NCI-H748 treated with DMSO at 0.1 percent for 48 hours (cell line): ENCODE measurements around the gene DRC7.
"Not testable (repeated sequence)": the region's sequence is repeated elsewhere in the genome, so short reads cannot be mapped to it uniquely, and the experiment has no call there.

Experiments
- DNase-seq: peaks from one replicate; lab custom pipeline; 2025; lab: John Stamatoyannopoulos, UW

DRC7 gene

GRCh38 chr16:57660715-57661463, 33.7 kb upstream of the DRC7 start:
- no peak for DNase-seq

GRCh38 chr16:57661510-57661909, 33.1 kb upstream of the DRC7 start:
- no peak for DNase-seq

DNA sequence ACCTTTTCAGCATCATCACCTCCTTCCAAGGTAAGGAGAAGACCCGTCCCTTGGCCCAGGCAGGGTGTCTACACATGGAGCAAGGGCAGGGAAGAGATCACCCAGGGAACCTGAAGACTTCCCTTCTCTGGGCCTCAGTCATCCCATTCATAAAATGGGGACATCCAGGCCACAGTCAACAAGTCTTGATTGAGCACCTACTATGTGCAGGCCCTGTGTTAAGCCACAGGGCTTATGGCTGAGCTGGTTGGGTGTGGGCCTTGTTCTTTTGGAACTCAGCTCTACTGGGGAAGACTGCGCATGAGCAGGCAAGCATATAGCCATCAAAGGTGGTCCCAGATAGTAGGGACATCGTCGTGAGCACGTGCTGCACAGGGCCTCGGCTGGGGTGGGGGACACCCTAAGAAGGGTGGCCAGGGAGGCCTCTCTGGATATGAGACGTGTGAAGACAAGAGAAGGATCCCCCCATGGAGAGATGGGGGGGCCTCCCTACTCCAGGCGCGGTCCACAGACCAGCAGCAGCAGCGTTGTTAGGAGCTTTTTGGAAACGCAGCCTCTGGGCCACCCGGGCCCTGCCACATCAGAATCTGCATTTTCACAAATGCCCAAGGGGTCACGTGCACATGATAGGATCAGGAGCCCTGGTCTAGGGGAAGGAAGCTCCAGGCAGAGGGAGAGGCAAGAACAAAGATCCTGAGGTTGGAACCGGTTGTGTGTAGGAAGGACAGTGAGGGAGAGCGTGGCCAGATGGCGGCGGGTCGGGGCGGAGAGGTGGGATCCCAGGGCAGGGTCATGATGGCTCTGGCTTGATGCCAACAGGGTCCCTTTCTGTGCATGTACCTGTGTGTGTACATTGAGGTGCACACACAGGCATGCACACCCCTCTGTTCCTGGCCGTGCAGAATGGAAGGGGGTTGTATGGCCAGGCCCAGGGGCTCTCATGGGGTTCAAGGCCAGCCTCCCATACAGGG, 32.4 kb upstream of the DRC7 start:
- DNase-seq, result no peak

- no peak for DNase-seq
These were observed 31.2 kb upstream of the DRC7 start for GRCh38 chr16:57663436-57663835.

DNA sequence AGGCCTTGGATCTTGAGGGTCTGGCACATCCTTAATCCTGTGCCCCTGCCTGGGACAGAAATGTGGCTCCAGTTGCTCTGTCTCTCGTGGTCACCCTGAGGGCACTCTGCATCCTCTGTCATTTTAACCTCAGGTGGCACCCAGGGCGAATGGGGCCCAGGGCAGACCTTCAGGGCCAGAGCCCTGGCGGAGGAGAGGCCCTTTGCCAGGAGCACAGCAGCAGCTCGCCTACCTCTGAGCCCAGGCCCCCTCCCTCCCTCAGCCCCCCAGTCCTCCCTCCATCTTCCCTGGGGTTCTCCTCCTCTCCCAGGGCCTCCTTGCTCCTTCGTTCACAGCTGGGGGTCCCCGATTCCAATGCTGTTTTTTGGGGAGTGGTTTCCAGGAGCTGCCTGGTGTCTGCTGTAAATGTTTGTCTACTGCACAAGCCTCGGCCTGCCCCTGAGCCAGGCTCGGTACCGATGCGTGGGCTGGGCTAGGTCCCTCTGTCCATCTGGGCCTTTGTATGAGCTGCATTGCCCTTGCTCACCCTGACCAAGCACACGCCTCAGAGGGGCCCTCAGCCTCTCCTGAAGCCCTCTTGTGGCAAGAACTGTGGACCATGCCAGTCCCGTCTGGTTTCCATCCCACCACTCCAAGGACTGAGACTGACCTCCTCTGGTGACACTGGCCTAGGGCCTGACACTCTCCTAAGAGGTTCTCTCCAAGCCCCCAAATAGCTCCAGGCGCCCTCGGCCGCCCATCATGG, 30.5 kb upstream of the DRC7 start:
- DNase-seq, result no peak

GRCh38 chr16:57664662-57665025, 30.0 kb upstream of the DRC7 start:
- no peak for DNase-seq

DNA sequence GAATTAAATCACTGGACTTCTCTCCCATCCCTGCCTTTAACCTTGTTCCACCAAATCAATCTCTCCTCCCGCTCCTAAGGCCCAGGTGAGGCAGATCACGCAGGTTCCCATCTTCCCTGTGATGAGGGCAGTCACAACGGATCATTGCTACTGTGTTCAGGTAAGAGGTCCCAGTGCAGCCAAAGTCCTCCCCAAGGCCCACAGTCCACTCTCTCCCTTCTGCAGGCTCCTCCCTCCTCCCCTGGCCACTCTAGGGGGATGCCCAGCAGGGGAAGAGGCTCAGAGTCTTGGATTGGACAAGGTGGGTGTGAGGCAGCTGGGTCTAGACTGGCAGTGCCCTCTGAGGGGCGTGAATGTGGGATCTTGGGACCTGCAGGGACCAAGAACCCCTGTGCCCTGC, 29.1 kb upstream of the DRC7 start:
- no peak for DNase-seq

DNA sequence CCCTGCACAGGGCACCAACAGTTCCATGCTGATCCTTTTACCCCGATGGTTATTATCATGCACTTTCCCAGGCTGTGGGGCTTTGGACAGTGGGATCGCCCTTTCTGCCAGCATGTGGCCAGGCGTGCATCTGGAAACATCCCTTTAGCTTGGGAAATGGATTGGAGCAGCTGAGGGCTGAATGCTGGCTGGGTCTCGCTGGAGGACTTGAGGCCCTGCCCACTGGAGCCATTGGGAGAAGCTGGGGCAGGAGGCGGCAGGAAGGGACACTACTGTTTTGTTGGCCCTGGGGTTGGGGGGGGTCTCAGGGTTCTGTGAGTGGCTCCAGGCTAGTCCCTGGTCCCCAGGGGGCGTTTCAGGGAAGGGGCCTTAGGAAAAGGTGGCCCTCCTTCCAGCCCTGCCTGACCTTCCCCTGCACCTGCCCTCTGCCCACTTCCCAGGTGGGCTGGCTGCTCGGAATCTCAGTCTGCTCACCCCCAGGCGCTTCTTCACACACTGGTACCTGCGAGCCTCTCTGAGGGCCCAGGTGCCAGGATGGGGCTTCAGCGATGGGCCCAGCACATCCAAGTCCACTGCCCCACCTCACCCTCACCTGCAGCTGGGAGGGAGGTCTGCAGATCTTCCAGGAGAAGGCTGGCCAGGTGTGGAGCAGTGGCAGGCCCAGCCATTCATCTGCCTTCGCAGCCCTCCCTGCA, 28.1 kb upstream of the DRC7 start:
- no peak for DNase-seq

GRCh38 chr16:57667048-57667525, 27.5 kb upstream of the DRC7 start:
- no peak for DNase-seq

GRCh38 chr16:57667526-57668262, 26.9 kb upstream of the DRC7 start:
- DNase-seq, result no peak

DNA sequence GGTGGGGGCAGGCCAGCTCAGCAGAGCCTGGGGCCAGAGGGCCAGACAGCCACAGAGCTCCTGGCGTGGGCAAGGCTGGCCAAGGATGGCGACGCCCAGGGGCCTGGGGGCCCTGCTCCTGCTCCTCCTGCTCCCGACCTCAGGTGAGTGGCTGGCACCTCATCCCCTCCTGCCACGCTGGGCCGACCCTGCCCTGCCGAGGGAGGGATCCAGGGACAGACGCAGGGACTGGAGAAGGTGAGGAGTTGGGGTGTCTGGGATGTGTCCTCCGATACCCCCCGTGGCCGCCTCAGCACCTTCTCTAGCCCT, 26.4 kb upstream of the DRC7 start, which contains the start of gene ADGRG3:
ADGRG3 (plus strand) TSS at position 44 of the 309 bp plus-strand sequence; CDS start at position 86, 42 bp downstream.
- DNase-seq, result no peak

GRCh38 chr16:57668630-57669475, 25.8 kb upstream of the DRC7 start:
- DNase-seq, result no peak

- DNase-seq, result no peak
These were observed 25.0 kb upstream of the DRC7 start for GRCh38 chr16:57669476-57670162.

DNA sequence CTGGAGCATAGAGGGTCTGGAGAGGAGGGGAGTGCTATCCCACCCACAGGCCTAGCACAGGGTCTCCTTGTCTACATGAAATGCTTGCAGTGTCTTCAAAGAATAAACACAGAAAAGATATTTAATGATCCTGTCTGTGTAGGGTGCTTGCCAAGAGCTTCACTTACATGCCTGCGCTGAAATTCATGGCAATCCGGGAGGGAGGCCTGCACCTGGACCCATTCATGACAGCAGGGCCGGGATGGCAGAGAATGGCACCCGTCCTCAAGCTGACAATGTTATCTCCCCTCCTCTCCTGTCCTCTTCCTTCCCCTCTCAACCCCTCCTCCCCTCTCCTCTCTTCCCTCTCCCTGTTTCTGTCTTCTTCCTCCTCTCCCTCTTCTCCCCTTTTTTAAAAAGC, 24.4 kb upstream of the DRC7 start:
- no peak for DNase-seq

DNA sequence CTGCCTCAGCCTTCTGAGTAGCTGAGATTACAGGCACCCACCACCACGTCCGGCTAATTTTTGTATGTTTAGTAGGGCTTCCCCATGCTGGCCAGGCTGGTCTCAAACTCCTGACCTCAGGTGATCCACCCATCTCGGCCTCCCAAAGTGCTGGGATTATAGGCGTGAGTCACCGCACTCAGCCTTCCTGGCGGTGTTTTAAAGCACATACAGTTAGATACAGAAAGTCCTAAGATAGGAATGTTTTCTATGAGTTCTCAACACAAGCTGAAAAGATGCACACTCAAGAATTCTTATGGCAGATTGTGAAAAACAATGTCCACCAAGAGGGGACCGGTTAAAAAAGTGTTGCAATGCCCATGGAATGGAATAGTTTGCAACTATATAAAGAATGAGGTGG, 23.2 kb upstream of the DRC7 start:
- DNase-seq, result not testable (repeated sequence)

- DNase-seq, result no peak
These were observed 22.2 kb upstream of the DRC7 start for GRCh38 chr16:57672416-57672815.

GRCh38 chr16:57672824-57673223, 21.8 kb upstream of the DRC7 start:
- no peak for DNase-seq

- DNase-seq, result no peak
These were observed 18.7 kb upstream of the DRC7 start for GRCh38 chr16:57675741-57676551.
